Ovary (tissue), 9 donors: ENCODE measurements around the gene PXDC1. TPM values are rescaled to one million over a fixed set of nuclear protein-coding genes. Genes with fewer than 3 reads are reported as not detected.

ENCODE experiments used
- DNase-seq, 5 donors: peaks; one replicate each; pipeline ENCODE4 v3.0.0-alpha.2; 2019 to 2020
- H3K27ac ChIP-seq, 2 donors: fragments of 200-600 bp; one replicate each; pipeline versions ENCODE4 v1.5.1 to v1.8.0; 2019 to 2022
- H3K27me3 ChIP-seq: fragments of 200-600 bp; one replicate; pipeline ENCODE4 v1.8.0; 2022
- H3K36me3 ChIP-seq: fragments of 200-600 bp; sonication (generic); one replicate; pipeline ENCODE4 v1.5.1; 2019
- H3K4me1 ChIP-seq: one replicate; pipeline ENCODE4 v1.8.1; 2013; ENCODE audit warnings: mild to moderate bottlenecking, moderate library complexity; ENCODE audit not compliant: insufficient read depth
- H3K4me3 ChIP-seq: fragments of 200-600 bp; sonication (generic); one replicate; pipeline ENCODE4 v1.5.1; 2017
- H3K9me3 ChIP-seq, 2 donors: fragments of 200-600 bp in 1 of 2; sonication (generic) in 1 of 2; one replicate each; pipeline versions ENCODE4 v1.5.1 to v1.8.1; 2013 to 2019; ENCODE audit warnings: mild to moderate bottlenecking in 1 of 2, moderate library complexity in 1 of 2
- EP300 ChIP-seq: sonication (generic); formaldehyde crosslinking; IDR thresholded peaks from one replicate; pipeline ENCODE4 v1.6.1; 2017; ENCODE audit warnings: antibody characterized with exemption
- POLR2A ChIP-seq: fragments of 450-650 bp; IDR thresholded peaks from one replicate; pipeline ENCODE4 v1.6.1; 2017; ENCODE audit warnings: antibody characterized with exemption, mild to moderate bottlenecking, moderate library complexity
- WGBS, 3 donors: extraction: QIAGEN DNeasy Blood & Tissue Kit in 1 of 3; methylation state at CpG; one replicate each; pipeline versions ENCODE4 v1.1.5 to v1.1.7; 2013 to 2017; 5-methylcytosine and 5-hydroxymethylcytosine counted together
- intact Hi-C, 4 donors: fragments of 100-400 bp; cut with DNase I; formaldehyde crosslinking; loops; one replicate each; pipeline versions ENCODE4 v1.11.0 to v1.15.1; 2022 to 2023
- polyA plus RNA-seq, 2 donors: library from polyadenylated mRNA; stranded (reverse); fragments of 200-250 nt in 1 of 2; fragments of 350-450 nt in 1 of 2; fragmentation: Illumina TruSeq in 1 of 2; extraction: RNeasy Lipid Tissue Mini Kit (QIAGEN cat#74804) in 1 of 2; gene quantifications; one replicate each; pipeline ENCODE4 v1.2.3, GENCODE V29; 2013 to 2014
- total RNA-seq, 7 donors: library from RNA; depleted of rRNA in 2 of 7; stranded (reverse); fragments of >200 nt in 2 of 7; fragmentation: NEBNext Ultra II Directional in 3 of 7; extraction: Animal tissue kit (Norgen Biotek cat#: 25700) in 3 of 7; gene quantifications; one replicate each; pipeline versions ENCODE4 v1.1.0 to v1.2.4, GENCODE V29; 2016 to 2023
- TF ChIP-seq, protein P1 (sequence below), 3 donors: fragments of 450-650 bp in 2 of 3; fragments of 200-600 bp in 1 of 3; IDR thresholded peaks; one replicate each; pipeline versions ENCODE4 v1.5.1 to v1.8.0; 2016 to 2022; ENCODE audit warnings: antibody characterized with exemption in 3 of 3, mild to moderate bottlenecking in 1 of 3
- donor health status: DM: no; HTN: no; CAD: no; lungs with moderate emphysema.
- donor health status: DM: no; HTN: no; CAD: no.
- donor health status: Bipolar disorder and iron deficiency.
- donor health status: DM: yes; HTN: yes; CAD: no.
- donor health status: DM: no; HTN: no; CAD: no.
- donor health status: DM: yes; HTN: yes; CAD: no.

Gene PXDC1
- total and polyA plus RNA-seq, 9 donors: 16.1 to 49.4 (median 23.4) TPM

DNA sequence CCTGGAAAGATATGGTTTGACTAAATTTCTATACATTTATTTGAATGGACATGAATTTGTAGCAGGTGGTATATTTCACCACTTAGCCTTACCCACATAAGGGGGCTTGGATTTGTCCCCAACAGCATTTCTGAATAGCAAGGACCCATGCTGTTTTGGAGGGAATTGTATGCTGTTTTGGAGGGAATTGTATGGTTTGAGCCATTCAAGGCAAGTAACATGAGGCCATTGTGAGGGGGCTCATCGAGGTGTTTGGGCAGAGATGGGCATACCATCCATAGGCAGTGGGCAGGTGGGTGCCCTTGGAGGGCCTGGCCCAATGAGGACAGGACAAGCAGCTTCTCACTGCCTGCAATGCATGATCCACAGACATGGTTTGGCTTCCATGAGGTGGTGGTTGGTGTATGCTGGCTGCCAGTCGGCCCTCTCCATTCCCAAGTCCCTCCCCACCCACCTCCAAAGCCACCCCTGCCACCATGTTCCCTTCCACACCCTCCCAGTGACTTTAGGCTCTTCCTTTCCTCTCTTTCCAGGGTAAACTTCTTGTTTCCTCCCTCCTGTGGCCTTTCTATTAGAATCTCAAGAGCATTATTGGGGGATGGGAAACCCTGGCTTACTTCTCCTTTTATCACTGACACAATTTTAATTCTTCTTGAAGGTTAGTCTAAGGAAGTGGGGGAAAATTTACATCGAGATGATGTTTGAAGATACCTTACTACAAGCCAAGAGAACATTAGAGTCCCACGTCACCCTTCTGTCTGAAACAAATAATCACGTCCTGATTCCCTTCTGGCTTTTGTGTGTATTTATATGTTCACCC is 13.2 kb upstream of the PXDC1 start:
- TF ChIP-seq EP300 (no peak), POLR2A (no peak)
- TF ChIP-seq, protein P1, sequence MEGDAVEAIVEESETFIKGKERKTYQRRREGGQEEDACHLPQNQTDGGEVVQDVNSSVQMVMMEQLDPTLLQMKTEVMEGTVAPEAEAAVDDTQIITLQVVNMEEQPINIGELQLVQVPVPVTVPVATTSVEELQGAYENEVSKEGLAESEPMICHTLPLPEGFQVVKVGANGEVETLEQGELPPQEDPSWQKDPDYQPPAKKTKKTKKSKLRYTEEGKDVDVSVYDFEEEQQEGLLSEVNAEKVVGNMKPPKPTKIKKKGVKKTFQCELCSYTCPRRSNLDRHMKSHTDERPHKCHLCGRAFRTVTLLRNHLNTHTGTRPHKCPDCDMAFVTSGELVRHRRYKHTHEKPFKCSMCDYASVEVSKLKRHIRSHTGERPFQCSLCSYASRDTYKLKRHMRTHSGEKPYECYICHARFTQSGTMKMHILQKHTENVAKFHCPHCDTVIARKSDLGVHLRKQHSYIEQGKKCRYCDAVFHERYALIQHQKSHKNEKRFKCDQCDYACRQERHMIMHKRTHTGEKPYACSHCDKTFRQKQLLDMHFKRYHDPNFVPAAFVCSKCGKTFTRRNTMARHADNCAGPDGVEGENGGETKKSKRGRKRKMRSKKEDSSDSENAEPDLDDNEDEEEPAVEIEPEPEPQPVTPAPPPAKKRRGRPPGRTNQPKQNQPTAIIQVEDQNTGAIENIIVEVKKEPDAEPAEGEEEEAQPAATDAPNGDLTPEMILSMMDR (IDR thresholded peaks at IDR 0.05): no peak
- WGBS, 3 donors: 80 to 91% (median 91%) methylated on average over 5 of the region's 5 CpGs
- DNase-seq: no peak
- no peak overlapping the region for H3K4me3 ChIP-seq
- no peaks in the 10 kb centered on the region for H3K9me3 ChIP-seq
- H3K4me1 ChIP-seq: no peaks in the 10 kb centered on the region
- no peak overlapping the region for H3K27ac ChIP-seq
- intact Hi-C loops: no loop called here
- no peaks in the 10 kb centered on the region for H3K36me3 ChIP-seq
- no peaks in the 10 kb centered on the region for H3K27me3 ChIP-seq

DNA sequence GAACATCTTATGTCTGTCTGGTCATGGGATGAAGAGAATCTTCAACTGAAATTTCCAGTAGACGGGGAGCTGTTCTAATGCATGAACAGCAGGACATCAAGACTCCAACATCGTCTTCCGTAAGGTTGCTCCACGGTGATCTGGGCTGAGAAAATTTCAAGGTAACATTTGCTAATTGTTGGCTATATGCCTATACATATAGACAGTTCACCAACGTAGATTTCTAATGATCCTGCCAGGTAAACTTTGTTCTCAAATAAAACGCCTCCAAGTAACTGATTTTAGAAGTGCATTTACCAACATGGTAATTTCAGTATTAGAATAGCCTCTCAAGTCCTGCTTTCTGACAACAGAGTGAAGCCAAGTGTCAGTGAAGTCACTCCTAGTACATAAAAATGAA is 11.3 kb upstream of the PXDC1 start:
- no peak for DNase-seq
- no peaks in the 10 kb centered on the region for H3K36me3 ChIP-seq
- H3K27me3 ChIP-seq: no peaks in the 10 kb centered on the region
- TF ChIP-seq, protein P1 (IDR thresholded peaks at IDR 0.05): no peak
- TF ChIP-seq POLR2A: no peak
- no peak for TF ChIP-seq EP300
- WGBS, 3 donors: 88 to 91% (median 89%) methylated on average over 6 of the region's 6 CpGs
- intact Hi-C loops: no loop called here
- H3K4me1 ChIP-seq: no peaks in the 10 kb centered on the region
- H3K4me3 ChIP-seq: no peak overlapping the region
- H3K9me3 ChIP-seq: no peaks in the 10 kb centered on the region
- no peak overlapping the region for H3K27ac ChIP-seq

DNA sequence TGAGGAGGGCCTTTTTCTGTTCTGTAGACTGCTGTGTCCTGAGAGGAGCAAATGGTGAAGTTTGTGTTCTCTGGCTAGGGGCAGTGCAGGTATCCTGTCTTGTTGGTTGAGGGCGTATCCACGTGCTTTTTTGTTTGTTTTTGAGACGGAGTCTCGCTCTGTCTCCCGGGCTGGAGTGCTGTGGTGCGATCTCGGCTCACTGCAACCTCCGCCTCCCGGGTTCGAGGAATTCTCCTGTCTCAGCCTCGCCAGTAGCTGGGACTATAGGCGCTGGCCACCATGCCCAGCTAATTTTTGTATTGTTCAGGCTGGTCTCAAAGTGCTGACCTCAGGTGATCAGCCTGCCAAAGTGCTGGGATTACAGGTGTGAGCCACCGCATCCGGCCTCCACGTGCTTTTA is 10.8 kb upstream of the PXDC1 start:
- Histone ChIP-seq H3K9me3 (no peaks in the 10 kb centered on the region), H3K36me3 (no peaks in the 10 kb centered on the region), H3K27me3 (no peaks in the 10 kb centered on the region), H3K27ac (no peak overlapping the region), H3K4me3 (no peak overlapping the region), H3K4me1 (no peaks in the 10 kb centered on the region)
- intact Hi-C loops: no loop called here
- no peak for TF ChIP-seq POLR2A
- no peak for TF ChIP-seq EP300
- TF ChIP-seq, protein P1 (IDR thresholded peaks at IDR 0.05): no peak
- WGBS, 3 donors: 91 to 93% (median 92%) methylated on average over 15 of the region's 15 CpGs
- no peak for DNase-seq

DNA sequence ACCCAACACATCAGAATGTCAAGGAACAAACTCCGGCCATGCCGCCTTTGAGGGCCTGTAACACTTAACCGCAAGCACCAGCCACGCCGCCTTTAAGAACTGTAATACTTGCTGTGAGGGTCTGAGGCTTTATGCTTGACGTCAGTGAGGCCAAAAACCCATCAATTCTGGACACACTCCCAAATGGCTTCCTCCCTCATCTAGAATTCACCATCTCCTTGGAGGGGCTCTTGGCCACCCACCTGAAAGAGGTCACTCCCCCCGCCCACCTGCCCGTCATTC is 10.4 kb upstream of the PXDC1 start:
- intact Hi-C loops: no loop called here
- no peak overlapping the region for H3K27ac ChIP-seq
- WGBS, 3 donors: 92 to 94% (median 92%) methylated on average over 8 of the region's 8 CpGs

More for the DNA sequence above, 10.4 kb upstream of the PXDC1 start:
- DNase-seq: no peak
- Histone ChIP-seq H3K4me3 (no peak overlapping the region), H3K4me1 (no peaks in the 10 kb centered on the region), H3K27me3 (no peaks in the 10 kb centered on the region), H3K36me3 (no peaks in the 10 kb centered on the region), H3K9me3 (no peaks in the 10 kb centered on the region)
- TF ChIP-seq POLR2A: no peak
- TF ChIP-seq, protein P1 (IDR thresholded peaks at IDR 0.05): no peak
- no peak for TF ChIP-seq EP300
